HG03442 (cell line): Measurements from ENCODE around the gene KRT75.

Experiments used
- ATAC-seq: cut with Tn5 transposase; IDR thresholded peaks from one replicate; pipeline ENCODE4 v1.9.1; 2021; ENCODE audit warnings: mild to moderate bottlenecking, moderate library complexity; ENCODE audit not compliant: unreplicated experiment

Gene KRT75

DNA sequence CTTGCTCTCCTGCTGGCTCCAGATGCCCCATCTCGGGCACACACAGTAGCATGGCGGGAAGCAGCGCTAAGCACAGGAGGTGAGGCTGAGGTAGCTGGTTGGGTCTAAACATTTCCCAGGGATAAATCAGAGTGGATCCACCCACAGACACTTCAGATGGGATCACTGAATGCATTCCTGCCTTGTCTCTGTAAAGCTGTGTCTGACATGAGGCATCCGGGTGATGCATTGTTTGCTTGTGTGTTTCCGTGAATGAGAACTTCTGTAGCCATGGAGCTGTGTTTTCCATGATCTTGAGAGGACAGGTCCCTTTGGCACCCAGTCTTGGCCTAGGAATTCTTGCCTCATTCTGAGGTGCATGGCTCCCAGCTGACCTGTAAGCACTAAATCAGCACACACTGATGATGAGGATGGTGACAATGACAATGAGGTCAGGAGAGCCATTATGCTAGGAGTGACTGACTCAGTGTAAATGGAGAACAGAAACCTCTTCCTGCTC is 6.7 kb upstream of the KRT75 start:
- ATAC-seq, result no peak

DNA sequence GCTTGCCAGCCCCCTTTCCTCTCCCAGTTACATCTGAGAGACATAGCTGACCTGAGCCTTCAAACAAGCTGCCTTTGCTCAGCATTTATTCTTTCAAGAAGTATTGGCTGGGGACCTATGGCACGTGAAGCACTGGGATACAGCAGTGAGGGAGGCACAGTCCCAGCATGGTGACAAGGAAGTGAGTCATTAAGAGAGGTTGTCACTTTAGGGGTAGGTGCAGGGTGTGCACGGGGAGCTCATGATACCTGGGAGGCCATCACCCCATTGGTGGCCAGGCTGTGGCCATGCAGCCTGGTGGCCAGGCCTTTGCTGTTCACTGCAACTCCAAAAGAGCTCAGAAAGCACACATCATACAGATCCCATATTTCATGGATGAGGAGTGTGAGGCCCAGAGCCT is 5.7 kb upstream of the KRT75 start:
- no peak for ATAC-seq

DNA sequence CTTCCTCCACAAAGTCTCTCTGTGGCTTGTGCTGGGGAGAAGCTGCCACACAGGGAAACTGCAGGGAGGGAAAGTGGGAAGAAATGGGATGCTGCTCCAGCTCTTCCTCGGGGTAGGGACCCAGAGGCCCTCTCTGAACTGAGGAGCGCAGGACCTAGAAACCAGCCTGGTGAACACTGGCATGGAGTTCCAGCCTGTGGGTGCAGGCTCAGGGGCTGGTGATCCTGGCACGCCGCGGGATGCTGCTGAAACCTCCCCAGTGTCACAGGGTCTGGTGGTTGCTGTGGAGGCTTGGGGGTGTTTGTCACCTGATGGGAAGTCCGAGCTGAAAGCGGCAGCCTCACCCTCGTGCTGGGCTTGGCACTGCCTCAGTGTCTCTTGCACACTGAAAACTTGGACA is 5.2 kb upstream of the KRT75 start:
- no peak for ATAC-seq

DNA sequence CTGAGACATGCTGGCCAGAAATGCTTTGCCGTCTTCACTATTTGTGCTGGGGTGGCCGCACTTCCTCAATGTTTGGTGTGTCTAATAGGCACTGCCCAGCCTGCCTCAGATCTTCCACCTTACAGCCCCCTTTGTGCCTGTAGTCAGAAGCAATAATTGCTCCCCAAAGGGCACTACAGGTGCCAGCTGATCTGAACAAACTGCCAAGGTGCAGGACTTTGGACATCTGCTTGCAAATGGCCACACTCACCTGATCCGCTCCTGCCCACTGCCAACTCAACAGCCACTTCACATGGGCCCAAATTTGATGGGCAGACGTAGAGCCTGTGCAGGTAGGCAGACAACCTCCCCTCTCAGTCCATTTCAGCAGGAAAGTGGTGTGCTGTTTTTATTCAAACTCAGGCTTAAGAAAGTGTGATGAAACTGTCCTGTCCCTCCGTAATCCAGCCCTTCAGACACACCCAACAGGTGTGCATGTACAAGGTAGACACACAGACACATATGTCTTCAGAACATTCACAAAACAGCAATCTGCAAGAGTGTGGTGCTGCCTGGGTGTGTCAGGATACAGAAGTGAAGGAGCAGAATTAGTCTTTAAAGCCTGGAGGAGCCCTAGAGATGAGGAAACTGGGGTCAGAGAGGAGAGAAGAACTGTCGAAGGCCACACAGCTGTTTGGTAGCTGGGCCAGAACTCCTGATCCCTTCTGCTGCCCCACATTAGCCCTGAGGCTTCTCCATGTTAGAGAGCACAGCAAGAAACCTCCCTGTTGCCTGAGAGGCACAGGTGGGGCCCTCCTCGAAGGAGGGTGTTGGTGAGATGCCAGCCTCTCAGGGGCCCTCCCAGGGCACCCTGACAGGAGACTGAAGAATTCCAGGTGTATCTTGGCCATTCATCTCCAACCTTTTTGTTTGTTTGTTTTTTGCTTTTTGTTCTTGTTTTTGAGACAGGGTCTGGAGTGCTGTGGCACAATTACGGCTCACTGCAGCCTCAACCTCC is 4.4 kb upstream of the KRT75 start:
- no peak for ATAC-seq

DNA sequence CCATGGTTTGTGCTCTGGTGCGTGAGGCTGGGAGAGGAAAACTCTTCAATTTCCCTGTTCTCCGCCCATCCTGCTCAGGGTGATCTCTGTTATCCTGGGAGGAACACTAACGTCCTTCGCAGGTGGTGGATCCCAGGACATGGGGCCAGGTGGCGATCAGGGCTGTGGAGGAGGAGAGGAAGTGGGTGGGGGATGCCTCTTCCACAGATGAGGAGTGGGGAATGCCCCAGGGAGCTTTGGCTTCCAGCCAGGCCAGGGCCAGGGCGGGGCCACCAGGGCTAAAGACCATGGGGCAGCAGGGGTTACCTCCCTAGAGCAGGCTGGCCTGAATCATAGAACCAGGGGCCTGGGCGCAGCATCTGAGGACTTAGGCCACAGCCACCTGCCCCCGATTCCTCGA is 3.3 kb upstream of the KRT75 start:
- ATAC-seq, result no peak

DNA sequence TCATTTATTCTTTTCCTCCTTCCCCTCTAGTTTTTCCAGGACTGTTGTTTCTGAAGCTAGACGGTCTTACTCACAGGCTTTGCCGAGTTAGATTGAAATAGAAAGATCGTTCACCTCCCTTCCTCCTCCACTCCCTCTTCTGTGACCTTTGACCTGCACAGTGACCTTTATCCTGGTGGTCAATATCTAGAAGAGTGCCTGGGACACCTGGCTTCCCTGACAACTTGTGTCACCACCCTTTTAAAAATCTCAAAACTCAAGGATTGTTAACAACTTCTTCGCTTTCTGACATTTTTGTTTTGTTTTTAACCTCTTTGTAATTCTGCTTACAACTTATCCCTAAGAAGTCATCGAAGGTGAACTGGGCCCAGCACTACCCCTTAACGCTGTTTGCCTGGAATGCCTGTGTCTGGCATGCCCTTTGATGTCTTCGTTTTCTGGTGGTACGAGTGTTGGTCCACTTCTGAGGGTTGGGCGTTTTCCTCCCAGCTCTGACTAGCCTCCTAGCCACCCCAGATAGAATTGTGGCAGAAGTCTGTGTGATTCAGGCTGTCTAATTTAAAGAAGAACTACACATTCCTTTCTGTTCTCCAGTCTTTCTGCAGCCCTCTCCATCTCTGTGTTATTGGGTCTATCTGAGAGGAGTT is 2.8 kb upstream of the KRT75 start:
- ATAC-seq, result no peak

DNA sequence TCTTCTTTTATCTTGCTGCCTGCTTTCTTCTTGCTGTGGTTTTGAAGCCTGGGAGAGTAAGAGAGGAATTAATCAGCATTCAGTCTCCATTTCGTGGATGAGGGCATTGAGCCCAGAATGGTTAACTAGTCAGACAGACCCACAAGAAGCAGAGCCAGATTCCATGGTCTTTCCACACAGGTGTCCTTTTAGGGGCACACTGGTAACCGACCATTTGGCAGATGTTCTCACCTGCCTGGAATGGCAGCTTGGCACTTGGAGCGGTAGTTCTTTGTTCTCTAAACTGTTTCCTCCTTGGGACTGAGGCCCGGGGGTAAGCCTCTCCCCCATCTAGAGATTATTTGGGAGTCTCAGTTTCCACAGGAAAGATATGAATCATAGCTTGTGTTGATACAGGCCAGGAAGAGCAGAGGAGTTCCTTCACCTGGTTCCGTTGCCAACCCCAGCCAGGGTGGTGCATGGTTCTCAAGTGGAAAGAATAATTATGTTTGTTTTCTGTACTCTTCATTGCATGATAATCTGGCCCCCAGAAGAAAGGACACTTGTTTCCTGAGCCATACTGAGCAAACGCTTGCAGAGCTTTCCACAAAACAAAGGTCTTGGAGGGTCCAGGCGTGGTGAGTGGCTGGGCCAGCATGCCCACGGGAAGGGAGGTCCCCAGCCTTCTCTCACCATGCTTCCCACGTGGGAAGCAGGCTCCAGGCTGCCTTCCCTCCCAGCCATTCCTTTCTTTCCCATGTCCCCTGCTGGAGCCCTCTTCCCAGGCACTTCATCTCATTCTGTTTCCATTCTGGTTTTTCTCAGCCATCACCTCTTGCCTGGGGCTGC is 2.0 kb upstream of the KRT75 start:
- no peak for ATAC-seq

DNA sequence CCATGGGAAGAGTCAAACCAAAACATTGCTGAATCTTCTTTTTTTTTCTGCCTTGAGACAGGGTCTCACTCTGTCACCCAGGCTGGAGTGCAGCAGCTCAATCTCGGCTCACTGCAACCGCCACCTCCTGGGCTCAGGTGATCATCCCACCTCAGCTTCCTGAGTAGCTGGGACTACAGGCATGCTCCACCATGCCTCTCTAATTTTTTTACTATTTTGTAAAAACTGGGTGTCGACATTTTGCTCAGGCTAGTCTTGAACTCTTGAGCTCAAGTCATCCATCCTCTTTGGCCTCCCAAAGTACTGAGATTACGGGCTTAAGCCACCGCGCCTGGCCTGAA is 1.5 kb upstream of the KRT75 start:
- ATAC-seq, result no peak

DNA sequence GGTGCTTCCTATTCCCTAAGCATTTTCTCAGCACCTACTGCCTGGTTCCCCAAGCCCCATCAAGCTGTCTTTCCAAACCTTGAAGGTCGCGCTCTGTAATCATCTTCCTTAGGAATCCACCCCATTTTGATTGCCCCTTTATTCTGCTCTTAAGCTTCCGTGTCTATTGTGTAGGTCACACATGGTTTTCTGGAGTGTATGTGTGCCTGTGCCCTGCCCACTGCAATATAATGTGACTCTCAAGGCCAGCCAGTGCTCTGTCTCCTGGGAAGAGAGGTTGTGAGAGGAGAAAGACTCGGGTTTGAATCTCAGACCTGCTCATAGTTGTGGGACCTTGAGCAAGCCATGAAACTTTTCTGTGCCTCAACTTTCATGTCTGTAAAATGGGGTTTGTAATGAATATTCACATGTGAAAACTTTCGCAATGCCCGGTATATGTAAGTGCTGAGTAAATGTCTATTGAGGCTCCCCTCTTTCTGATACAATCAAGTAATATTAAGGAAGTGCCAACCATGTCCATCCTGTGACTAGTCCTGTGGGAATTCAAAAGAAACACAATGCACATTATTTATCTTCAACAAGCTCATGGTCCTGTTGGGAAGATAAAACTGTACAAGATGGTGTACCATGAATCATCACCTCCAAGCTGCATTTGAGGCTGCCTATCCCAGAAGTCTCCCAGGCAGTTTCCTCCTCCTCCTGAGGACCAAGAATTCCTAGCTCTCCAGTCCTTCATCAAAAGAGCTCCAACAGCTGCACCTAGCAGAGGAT is 774 bp upstream of the KRT75 start:
- no peak for ATAC-seq

DNA sequence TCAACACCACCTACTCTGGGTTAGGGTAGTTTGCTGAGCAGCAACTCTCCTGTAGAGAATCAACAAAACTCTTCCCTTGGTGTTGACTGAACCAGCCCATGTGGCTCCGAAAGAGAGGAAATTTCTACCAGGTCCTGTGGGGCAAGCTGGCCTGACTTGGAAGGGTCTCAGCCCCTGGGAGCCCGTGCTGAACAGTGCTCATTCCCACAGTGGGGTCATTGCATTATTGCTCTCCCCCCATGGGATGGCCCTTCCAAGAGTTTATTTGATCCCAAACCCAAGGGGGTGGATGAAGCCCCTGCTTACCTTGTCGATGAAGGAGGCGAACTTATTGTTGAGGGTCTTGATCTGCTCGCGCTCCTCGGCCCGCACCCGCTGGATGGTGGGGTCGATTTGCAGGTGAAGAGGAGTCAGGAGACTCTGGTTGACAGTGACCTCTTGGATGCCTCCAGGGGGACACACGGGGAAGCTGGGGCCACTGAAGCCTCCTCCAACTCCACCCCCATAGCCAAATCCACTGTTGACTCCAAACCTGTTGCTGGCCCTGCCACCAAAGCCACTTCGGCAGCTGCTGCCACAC is 580 bp downstream of the KRT75 start:
- no peak for ATAC-seq

DNA sequence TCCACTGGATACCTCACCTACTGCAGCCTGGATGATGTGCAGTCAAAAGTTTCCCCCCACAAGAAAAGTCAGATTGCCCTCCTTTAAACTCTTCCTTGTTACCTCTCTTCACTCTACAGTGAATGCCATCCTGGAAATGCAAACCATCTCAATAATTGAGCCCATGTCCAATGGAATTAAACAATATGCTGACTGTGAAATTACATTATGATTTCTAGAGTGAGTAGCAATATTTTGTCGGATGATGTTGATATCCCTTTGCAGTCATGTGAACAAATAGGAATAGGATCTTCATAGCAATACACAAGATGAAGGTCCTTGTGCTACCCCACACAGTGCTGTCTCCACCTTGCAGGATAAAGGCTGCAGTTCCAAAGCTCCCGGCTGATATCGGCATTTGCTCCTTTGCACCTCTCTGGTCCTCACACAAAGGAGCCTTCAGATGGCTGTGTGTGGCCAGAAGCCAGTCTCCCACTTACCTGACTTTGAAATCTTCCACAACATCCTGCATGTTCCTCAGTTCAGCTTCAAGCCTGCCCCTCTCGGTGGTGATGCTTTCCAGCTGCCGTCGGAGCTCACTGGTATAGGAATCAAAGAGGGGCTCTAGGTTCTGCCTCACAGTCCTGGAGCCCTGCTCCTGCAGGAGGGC is 1.5 kb downstream of the KRT75 start:
- ATAC-seq, result no peak

DNA sequence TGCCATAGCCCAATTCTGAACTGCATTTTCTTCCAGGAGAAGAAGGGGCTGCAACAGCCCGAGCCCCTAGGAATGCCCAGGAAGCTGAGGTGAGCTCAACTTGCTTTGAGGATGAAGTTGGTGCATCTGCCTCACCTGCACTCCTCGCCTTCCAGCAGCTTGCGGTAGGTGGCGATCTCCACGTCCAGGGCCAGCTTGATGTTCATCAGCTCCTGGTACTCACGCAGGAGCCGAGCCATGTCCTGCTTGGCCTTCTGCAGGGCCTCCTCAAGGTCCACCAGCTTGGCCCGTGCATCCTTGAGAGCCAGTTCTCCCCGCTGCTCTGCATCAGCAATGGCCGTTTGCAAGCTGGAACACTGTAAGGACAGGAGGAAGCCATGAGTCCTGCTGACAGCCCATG is 6.0 kb downstream of the KRT75 start:
- ATAC-seq, result no peak

DNA sequence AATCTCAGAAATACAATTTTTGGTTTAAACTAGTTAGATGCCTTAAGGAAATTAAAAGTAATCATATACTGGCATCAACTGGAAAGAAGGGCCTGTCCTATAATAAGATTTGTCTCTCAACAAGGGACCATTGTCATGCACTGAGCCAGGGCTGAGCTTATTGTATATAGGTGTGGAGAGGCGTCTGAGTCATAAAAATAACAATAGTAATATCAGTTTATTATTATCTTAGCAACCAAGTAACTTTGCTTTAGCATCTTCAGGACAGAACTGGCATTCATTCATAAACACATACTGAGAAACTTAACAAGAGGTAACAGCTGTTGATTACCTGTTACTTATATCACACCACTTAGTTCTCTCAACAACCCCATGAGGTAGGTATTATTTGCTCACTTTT is 7.1 kb downstream of the KRT75 start:
- no peak for ATAC-seq

DNA sequence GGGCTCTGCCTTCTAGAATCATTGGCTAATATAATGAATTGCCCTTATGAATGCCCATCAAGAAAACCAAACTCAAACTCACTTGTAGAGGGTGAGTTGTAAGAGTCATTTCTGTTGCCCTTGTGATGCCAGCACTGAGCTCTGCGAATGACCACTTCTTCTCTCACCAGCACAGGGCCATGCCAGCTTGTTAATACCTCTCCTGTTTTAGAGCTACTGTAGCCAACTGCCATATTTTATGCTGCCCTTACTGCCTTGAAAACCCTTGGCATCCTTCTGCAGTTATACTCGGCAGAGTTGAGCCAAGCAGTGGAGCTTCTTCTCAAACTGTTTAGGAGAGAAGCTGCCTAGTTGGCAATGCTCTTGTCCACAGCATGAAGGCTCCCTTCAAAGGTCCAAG is 8.1 kb downstream of the KRT75 start:
- ATAC-seq, result no peak

DNA sequence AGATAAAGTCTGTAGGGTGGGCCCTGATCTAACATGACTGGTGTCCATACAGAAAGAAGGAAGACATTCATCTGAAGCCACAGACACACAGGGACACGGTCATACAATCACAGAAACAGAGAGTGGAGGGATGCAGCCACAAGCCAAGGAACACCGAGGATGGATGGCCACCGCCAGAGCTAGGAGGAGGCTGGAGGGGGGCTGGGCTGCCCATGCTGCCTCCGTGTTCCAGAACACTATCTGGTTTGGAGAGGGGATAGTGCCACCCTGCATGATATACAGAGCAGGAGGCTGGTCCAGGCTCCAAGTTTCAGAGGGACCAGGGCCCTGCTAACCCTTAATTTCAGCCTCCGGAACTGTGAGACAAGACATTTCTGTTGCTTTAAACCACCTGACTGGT is 8.7 kb downstream of the KRT75 start:
- ATAC-seq, result no peak

DNA sequence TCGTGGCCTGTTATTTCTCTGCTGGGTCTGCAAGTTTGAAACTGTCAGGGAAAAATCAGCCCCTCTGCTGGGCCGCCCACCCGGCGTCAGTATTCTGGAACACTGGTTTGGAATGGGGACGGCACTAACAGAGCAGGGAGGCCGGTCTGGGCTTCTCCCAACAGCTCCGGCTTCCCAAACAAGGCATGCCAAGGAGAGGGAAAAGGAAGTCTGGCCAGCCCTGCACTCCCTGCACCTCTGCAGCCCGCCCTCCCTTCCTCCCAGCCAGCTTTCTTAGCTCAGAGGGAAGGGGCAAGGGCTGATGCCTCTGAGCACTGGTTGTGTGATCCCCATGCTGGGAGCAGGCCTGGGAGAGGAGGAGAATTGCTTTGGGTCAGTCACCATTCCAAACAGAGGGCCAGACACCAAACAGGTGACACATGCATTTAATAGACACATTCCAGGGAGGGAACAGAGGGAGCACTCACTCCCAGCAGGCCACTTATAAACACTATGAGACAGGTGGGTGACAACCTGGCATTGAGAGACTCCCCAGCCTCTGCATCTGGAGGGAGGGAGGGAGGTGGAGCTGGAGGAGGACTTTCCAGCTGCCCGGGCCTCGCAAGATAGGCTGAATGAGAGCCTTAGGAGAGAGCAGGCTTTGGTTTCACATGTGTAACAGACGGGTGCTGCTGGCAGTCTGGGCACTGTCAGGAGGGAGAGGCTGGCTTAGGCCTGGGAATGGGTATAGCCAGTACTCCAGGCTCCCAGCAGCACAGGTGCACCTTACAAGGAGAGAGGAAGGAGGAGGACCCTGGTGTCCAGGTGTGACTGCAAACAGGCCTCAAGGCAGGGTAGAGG is 10.3 kb downstream of the KRT75 start:
- ATAC-seq, result no peak

DNA sequence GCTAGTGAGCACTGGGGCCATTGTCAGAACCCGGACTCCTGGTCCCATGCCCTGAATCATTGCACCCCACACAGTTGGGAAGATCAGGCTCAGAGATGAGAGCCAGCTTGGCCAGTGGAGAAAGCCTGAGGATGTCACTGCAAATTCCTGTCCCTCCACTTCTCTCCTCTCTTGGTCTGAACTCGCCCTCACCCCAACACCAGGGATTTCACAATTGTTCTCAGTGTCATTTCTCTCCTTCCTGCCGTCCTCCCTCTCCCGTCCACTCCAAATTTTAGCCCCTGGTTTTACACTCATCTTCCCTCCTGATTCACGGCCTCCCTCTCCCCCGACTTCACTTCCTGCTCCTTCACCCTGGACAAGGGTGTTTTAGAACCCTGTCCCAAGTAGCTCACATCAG is 11.1 kb downstream of the KRT75 start:
- ATAC-seq, result no peak

DNA sequence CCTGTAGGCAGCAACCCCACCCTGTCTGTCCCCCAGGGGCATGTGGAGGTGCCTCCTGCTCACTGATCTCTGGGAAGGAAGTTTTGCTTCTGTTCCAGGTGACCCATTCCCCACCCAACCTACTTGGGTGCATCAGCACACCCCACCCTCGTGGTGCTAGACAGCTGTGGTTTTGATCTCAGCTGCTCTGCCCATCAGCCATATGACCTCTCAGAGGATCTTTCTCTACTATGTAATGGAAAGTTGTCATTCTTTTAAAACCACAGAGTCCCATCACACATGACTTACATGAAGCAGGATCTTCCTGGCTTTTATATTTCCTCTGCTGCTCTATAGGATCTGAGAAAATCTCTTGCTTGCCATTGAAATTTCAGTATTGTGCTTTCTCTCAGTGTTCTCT is 14.5 kb downstream of the KRT75 start:
- no peak for ATAC-seq

DNA sequence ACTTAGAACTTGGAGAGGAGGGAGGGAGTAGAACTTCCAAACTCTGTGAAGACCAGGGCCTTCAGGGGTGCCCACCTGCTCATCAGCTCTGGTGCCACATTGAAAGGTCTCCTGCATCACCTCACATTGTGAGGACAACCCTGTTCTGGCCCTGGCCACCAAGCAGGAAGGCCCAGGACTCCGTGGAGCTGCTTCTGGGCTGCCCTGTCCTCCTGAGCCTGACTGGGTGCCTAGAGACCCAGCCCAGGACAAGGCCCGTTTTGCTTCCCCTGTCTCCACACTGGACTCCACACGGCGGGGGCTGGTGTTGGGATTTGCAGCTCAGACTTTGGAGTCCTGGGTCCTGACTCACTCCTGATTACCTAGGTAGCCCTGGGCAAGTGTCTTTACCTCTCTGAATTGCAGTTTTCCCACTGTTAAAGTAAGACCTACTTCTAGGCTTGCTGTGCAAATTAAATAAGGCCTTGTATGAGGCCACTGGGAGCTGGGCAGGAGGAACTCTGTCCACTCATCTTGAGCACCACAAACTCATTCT is 15.5 kb downstream of the KRT75 start:
- ATAC-seq, result no peak
